IPS-15b (cell line): ENCODE measurements around the gene RBCK1.
"Not testable (repeated sequence)": the region's sequence is repeated elsewhere in the genome, so short reads cannot be mapped to it uniquely, and the experiment has no call there.

Source experiments
- H3K27me3 ChIP-seq: one replicate; pipeline ENCODE4 v1.6.1; 2013; ENCODE audit warnings: low read length; ENCODE audit not compliant: control insufficient read depth, insufficient read depth
- H3K36me3 ChIP-seq: one replicate; pipeline ENCODE4 v1.6.1; 2013; ENCODE audit warnings: low read length; ENCODE audit not compliant: control insufficient read depth, insufficient read depth
- H3K4me1 ChIP-seq: one replicate; pipeline ENCODE4 v1.6.1; 2013; ENCODE audit warnings: mild to moderate bottlenecking, low read length; ENCODE audit not compliant: control insufficient read depth, insufficient read depth
- H3K4me3 ChIP-seq: one replicate; pipeline ENCODE4 v1.5.1; 2013; ENCODE audit warnings: low read depth, low read length
- H3K9ac ChIP-seq: one replicate; pipeline ENCODE4 v1.6.1; 2013; ENCODE audit warnings: low read depth, mild to moderate bottlenecking, low read length
- H3K9me3 ChIP-seq: one replicate; pipeline ENCODE4 v1.6.1; 2013; ENCODE audit warnings: mild to moderate bottlenecking, low read length; ENCODE audit not compliant: control insufficient read depth, insufficient read depth

The RBCK1 gene

DNA sequence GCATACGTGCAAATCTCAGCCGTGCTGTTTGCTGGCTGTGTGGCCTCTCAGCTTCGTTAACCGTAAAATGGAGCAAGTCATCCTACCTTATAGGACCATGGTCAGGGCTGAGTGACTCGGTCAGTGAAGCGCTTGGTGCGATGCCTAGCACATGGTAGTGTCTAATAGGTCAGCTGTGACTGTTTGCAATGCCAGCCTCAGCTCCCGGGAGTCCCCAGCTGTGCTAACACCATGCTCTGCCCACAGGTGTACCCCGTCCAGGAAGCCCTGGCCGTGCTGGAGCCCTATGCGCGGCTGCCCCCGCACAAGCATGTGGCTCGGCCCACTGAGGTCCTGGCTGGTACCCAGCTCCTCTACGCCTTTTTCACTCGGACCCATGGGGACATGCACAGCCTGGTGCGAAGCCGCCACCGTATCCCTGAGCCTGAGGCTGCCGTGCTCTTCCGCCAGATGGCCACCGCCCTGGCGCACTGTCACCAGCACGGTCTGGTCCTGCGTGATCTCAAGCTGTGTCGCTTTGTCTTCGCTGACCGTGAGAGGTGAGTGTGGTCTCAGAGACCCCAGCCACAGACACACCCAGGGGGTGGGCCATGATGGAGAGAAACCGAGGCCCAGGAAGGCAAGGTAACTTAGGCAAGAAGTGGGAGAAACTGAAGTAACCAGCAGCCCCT, 16.9 kb upstream of the RBCK1 start:
- Histone ChIP-seq H3K9ac (no peak overlapping the region), H3K9me3 (no peaks in the 10 kb centered on the region), H3K4me1 (no peaks in the 10 kb centered on the region), H3K27me3 (no peaks in the 10 kb centered on the region), H3K4me3 (no peak overlapping the region), H3K36me3 (peaks cover 15% of the 10 kb centered on the region)

DNA sequence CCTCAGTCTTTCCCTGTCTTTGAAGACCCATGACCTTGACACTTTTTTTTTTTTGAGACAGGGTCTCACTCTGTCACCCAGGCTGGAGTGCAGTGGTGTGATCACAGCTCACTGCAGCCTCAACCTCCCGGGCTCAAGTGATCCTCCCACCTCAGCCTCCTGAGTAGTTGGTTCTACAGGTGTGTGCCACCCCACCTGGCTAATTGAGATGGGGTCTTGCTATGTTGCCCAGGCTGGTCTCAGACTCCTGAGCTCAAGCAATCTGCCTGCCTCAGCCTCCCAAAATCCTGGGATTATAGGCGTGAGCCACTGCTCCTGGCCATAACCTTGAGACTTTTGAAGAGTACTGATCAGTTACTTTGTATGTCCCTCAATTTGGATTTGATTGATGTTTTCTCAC, 14.8 kb upstream of the RBCK1 start:
- not testable (repeated sequence) for H3K9ac ChIP-seq, H3K9me3 ChIP-seq, H3K4me3 ChIP-seq, H3K4me1 ChIP-seq, H3K27me3 ChIP-seq
- peaks cover 26% of the 10 kb centered on the region for H3K36me3 ChIP-seq

DNA sequence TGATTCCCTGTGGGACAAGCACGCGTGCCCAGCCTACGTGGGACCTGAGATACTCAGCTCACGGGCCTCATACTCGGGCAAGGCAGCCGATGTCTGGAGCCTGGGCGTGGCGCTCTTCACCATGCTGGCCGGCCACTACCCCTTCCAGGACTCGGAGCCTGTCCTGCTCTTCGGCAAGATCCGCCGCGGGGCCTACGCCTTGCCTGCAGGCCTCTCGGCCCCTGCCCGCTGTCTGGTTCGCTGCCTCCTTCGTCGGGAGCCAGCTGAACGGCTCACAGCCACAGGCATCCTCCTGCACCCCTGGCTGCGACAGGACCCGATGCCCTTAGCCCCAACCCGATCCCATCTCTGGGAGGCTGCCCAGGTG, 11.9 kb upstream of the RBCK1 start:
- Histone ChIP-seq H3K9ac (no peak overlapping the region), H3K9me3 (no peaks in the 10 kb centered on the region), H3K4me3 (no peak overlapping the region), H3K27me3 (no peaks in the 10 kb centered on the region), H3K4me1 (peaks cover 6% of the 10 kb centered on the region), H3K36me3 (peaks cover 17% of the 10 kb centered on the region)

DNA sequence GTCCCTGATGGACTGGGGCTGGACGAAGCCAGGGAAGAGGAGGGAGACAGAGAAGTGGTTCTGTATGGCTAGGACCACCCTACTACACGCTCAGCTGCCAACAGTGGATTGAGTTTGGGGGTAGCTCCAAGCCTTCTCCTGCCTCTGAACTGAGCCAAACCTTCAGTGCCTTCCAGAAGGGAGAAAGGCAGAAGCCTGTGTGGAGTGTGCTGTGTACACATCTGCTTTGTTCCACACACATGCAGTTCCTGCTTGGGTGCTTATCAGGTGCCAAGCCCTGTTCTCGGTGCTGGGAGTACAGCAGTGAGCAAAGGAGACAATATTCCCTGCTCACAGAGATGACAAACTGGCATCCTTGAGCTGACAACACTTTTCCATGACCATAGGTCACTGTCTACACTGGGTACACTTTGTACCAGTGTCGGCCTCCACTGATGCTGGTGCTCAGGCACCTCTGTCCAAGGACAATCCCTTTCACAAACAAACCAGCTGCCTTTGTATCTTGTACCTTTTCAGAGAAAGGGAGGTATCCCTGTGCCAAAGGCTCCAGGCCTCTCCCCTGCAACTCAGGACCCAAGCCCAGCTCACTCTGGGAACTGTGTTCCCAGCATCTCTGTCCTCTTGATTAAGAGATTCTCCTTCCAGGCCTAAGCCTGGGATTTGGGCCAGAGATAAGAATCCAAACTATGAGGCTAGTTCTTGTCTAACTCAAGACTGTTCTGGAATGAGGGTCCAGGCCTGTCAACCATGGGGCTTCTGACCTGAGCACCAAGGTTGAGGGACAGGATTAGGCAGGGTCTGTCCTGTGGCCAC, 11.3 kb upstream of the RBCK1 start:
- Histone ChIP-seq H3K36me3 (peaks cover 15% of the 10 kb centered on the region), H3K4me1 (peaks cover 6% of the 10 kb centered on the region), H3K4me3 (no peak overlapping the region), H3K9ac (no peak overlapping the region), H3K27me3 (no peaks in the 10 kb centered on the region), H3K9me3 (no peaks in the 10 kb centered on the region)

DNA sequence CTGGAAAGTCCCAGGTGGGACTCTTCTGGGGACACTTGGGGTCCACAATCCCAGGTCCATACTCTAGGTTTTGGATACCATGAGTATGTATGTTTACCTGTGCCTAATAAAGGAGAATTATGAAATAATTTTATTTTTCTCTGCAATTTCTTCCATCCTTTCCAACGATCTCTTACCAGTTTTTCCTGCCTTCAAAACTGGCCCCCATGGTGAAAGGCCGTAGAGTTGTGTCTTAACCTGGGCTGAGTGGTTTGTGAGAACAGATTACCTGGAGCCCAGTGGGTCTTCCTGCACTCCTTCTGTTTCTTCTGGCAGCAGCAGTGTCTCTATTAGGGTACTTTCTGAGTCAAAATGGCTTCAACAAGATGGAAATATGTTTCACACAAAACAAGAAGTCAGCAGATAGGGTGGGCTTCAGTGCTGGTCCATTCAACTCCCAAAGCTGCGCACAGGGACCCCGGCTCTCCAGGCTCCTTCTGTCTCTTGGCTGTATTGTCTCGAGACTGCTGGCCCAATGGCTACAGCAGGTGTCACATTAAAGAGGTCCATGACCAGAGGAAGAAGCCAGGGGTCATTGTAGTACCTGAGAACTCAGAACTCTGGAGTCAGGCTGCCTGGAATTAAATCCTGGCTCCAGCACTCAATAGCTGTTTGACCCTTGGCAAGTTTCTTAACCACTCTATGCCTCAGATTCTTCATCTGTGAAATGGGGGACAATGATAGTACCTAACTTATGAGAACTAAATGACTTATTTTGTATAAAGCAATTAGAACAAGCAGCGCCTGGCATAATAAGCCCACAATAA, 10.5 kb upstream of the RBCK1 start:
- Histone ChIP-seq H3K9ac (no peak overlapping the region), H3K9me3 (no peaks in the 10 kb centered on the region), H3K4me1 (peaks cover 6% of the 10 kb centered on the region), H3K27me3 (no peaks in the 10 kb centered on the region), H3K36me3 (peaks cover 15% of the 10 kb centered on the region), H3K4me3 (no peak overlapping the region)

DNA sequence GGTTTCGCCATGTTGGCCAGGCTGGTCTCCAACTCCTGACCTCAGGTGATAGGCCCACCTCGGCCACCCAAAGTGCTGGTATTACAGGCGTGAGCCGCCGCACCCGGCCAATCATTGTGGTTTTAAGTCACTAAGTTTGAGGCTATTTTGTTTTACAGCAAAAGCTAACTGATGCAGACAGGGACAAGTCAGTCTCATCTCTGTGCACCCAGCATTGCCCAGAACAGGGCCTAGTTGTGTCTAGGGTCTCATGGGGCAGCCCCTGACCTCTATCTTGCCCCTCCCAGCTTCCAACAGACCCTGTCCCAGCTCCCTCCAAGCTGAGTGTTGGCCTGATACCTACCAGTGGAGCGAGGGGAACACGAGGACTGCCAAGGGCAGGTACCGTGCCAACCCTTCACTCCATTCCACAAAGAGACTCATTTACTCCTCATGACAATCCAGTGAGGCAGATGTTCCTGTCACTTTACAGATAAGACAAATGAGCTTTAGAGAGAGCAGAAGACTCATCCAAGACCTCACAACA, 8.9 kb upstream of the RBCK1 start:
- H3K36me3 ChIP-seq, result peaks cover 15% of the 10 kb centered on the region
- no peaks in the 10 kb centered on the region for H3K27me3 ChIP-seq
- H3K9ac ChIP-seq, result no peak overlapping the region
- H3K4me3 ChIP-seq, result no peak overlapping the region
- H3K4me1 ChIP-seq, result peaks cover 6% of the 10 kb centered on the region
- H3K9me3 ChIP-seq, result no peaks in the 10 kb centered on the region

DNA sequence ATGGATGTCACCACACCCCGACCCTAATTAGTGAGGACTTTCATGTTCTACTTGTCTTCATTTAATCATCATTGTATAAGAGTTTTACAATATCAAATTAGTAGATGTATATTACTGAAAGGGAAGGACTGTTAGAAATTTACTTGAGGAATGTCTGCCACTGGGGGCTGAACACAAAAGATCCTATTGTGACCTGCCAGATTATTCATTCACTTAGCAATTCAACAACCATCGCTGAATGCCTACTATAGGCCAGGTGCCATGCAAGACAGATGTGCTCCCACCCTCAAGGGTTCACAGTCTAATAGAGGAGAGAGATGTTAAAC, 8.0 kb upstream of the RBCK1 start:
- H3K36me3 ChIP-seq, result peaks cover 12% of the 10 kb centered on the region
- H3K27me3 ChIP-seq, result no peaks in the 10 kb centered on the region
- H3K9ac ChIP-seq, result no peak overlapping the region
- no peak overlapping the region for H3K4me3 ChIP-seq
- H3K9me3 ChIP-seq, result no peaks in the 10 kb centered on the region
- peaks cover 6% of the 10 kb centered on the region for H3K4me1 ChIP-seq

DNA sequence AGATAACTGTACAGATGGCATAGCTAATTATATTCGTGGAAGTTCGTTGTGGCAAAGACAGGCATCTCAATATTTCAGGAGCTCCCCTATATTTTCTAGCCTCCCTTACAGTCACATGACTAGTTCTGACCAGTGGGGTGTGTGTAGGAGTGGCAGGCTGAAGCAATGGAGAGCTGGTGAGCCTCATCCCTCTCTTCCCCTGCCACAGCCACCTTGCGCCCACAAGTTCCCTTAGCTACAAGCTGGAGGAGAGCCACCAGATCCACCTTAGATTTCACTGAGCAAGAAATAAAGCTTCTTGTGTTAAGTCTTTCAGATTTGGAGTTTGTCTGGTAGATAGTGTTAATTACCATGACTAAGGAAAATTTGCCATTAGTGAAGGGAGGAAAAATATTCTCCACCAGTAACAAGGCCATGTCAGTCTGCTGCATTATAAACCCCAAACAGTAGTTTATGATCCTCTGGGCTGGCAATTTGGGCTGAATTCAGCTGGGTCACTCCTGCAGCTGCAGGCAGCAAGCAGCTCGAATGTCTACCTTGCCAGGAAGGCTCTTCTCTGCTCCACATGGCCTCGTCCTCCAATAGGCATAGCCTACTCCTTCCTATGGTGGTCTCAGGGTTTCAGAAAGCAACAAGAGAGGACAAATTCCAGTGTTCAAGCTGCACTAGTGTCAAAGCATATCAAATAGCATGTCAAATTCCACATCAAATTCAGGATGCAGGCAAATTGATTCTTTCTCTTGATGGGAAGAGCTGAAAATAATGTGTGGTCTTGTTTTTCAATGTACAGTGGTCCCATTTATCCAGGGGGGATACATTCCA, 7.4 kb upstream of the RBCK1 start:
- Histone ChIP-seq H3K27me3 (no peaks in the 10 kb centered on the region), H3K36me3 (peaks cover 12% of the 10 kb centered on the region), H3K4me1 (peaks cover 6% of the 10 kb centered on the region), H3K9me3 (no peaks in the 10 kb centered on the region), H3K9ac (no peak overlapping the region), H3K4me3 (no peak overlapping the region)

DNA sequence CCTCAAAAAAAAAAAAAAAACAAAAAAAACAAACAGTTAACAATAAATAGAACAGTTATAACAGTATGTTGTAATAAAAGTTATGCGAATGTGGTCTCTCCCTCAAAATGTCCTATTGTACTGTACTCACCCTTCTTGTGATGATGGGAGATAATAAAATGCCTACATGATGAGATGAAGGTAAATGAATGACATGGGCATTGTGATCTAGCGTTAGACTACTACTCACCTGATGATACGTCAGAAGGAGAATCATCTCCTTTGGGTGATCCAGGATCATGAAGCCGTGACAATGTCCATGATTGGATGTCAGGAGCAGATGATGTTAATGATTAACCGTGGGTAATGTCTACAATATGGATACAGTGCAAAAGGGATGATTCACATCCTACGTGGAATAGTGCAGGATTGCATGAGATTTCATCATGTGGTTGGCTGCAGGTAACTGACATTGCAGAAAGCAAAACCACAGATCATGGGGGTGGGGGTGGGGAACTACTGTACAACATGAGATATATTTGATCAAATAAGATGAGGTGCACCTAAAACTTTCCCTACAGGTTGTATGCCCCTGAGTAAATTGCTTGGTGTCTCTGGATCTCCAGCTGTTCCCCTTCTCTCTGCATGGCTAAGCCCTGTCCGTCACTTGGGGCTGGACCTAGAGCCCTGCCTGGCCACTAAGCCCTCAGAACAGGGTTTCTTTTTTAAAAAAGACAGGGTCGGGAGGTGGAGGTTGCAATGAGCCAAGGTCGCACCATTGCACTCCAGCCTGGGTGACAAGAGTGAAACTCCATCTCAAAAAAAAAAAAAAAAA, 6.2 kb upstream of the RBCK1 start:
- Histone ChIP-seq H3K9me3 (no peaks in the 10 kb centered on the region), H3K36me3 (peaks cover 3% of the 10 kb centered on the region), H3K27me3 (no peaks in the 10 kb centered on the region), H3K4me3 (no peak overlapping the region), H3K9ac (no peak overlapping the region), H3K4me1 (peaks cover 10% of the 10 kb centered on the region)

DNA sequence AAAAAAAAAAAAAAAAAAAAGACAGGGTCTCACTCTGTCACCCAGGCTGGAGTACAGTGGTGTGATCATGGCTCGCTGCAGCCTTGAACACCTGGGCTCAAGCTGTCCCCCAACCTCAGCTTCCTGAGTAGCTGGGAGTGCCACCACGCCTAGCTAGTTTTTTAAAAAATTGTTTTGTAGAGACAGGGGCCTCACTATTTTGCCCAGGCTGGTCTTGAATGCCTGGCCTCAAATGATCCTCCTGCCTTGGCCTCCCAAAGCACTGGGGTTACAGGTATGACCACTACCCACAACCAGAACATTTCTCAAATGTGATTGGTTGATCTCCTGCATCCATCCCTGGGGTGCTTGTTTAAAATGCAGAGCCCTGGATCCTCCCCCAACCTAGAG, 5.6 kb upstream of the RBCK1 start:
- no peak overlapping the region for H3K4me3 ChIP-seq
- no peaks in the 10 kb centered on the region for H3K36me3 ChIP-seq
- H3K9me3 ChIP-seq, result no peaks in the 10 kb centered on the region
- H3K4me1 ChIP-seq, result peaks cover 11% of the 10 kb centered on the region
- no peak overlapping the region for H3K9ac ChIP-seq
- H3K27me3 ChIP-seq, result no peaks in the 10 kb centered on the region
